ENCODE measurements around the gene DHRSX.

DNA sequence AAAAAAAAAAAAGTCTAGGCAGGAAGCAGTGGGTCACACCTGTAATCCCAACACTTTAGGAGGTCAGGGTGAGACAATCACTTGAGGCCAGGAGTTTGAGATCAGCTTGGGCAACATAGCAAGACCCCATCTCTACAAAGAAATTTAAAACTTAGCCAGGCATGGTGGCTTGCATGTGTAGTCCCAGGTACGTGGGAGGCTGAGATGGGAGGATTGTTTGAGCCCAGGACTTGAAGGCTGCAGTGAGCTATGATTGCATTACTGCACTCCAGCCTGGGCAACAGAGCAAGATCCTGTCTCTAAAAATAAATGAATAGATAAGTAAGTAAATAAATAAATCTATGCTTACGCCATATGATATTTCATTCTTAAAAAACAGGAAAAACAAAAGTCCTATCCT lies 65.3 kb downstream of the DHRSX start:
- TF ChIP-seq, protein P1, sequence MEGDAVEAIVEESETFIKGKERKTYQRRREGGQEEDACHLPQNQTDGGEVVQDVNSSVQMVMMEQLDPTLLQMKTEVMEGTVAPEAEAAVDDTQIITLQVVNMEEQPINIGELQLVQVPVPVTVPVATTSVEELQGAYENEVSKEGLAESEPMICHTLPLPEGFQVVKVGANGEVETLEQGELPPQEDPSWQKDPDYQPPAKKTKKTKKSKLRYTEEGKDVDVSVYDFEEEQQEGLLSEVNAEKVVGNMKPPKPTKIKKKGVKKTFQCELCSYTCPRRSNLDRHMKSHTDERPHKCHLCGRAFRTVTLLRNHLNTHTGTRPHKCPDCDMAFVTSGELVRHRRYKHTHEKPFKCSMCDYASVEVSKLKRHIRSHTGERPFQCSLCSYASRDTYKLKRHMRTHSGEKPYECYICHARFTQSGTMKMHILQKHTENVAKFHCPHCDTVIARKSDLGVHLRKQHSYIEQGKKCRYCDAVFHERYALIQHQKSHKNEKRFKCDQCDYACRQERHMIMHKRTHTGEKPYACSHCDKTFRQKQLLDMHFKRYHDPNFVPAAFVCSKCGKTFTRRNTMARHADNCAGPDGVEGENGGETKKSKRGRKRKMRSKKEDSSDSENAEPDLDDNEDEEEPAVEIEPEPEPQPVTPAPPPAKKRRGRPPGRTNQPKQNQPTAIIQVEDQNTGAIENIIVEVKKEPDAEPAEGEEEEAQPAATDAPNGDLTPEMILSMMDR (IDR thresholded peaks at IDR 0.05), result no peak
- TF ChIP-seq POLR2A (IDR thresholded peaks at IDR 0.05), result no peak
